ENCODE results near the gene PRPF39. TPM values are rescaled to one million over a fixed set of nuclear protein-coding genes. Genes with fewer than 3 reads are reported as not detected.

Gene PRPF39
- total and polyA plus RNA-seq, 2 of the 13 experiments (the other 11 are each of a cell fraction or from before 2014, with no cell fraction given): 44.2 to 65.0 TPM

DNA sequence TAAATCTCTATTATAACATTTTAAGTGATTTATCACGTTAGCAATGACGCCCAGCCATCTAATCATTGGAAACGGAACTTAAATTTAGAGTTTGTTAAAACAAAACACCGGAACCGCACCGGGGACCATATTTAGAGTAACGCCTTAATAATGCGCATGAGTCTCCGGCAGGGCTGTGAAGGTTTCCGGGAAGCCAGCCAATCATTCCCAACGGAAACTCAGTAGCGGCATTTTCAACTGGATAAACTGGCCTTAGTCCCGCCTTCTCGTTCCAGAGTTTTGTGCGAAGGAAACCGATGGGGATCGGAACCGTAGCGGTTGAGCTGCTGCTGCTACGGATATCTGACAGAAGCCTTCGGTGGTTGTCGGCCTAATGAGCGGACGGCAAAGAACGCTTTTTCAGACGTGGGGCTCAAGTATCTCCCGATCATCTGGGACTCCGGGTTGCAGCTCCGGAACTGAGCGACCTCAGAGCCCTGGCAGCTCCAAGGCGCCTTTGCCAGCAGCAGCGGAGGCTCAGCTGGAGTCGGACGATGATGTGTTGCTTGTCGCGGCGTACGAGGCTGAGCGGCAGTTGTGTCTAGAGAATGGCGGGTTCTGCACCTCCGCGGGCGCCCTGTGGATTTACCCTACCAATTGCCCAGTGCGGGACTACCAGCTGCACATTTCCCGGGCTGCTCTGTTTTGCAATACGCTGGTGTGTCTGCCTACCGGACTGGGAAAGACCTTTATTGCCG lies 51.9 kb downstream of the PRPF39 start, which contains the start of gene FANCM (continued):
- 0 out of 2 replicates have a peak, but pooled peaks have one; percentile 33 for TF ChIP-seq FOSL2 (CRISPR knock-in tag; IDR thresholded peaks at IDR 0.05)
- no peak for TF ChIP-seq TEAD2 (CRISPR knock-in tag; IDR thresholded peaks at IDR 0.05)
- TF ChIP-seq, protein P1, sequence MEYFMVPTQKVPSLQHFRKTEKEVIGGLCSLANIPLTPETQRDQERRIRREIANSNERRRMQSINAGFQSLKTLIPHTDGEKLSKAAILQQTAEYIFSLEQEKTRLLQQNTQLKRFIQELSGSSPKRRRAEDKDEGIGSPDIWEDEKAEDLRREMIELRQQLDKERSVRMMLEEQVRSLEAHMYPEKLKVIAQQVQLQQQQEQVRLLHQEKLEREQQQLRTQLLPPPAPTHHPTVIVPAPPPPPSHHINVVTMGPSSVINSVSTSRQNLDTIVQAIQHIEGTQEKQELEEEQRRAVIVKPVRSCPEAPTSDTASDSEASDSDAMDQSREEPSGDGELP (IDR thresholded peaks at IDR 0.05; ENCODE audit: borderline replicate concordance, low read depth): peak; percentile 33; the same call in 1 of the 2 replicates
- no peak for TF ChIP-seq NFIB (CRISPR knock-in tag; IDR thresholded peaks at IDR 0.05; ENCODE audit: borderline replicate concordance)
- TF ChIP-seq ZFP41 (CRISPR knock-in tag; IDR thresholded peaks at IDR 0.05; ENCODE audit: borderline replicate concordance): no peak
- TF ChIP-seq, protein P2, sequence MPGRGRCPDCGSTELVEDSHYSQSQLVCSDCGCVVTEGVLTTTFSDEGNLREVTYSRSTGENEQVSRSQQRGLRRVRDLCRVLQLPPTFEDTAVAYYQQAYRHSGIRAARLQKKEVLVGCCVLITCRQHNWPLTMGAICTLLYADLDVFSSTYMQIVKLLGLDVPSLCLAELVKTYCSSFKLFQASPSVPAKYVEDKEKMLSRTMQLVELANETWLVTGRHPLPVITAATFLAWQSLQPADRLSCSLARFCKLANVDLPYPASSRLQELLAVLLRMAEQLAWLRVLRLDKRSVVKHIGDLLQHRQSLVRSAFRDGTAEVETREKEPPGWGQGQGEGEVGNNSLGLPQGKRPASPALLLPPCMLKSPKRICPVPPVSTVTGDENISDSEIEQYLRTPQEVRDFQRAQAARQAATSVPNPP (CRISPR knock-in tag; IDR thresholded peaks at IDR 0.05): peak; percentile 38; the same call in 1 of the 2 replicates
- TF ChIP-seq HNRNPK (IDR thresholded peaks at IDR 0.05; ENCODE audit: low read depth, low read length, poor library complexity, severe bottlenecking): no peak
- no peak for TF ChIP-seq ZNF780A (CRISPR knock-in tag; IDR thresholded peaks at IDR 0.05)
- TF ChIP-seq, protein P3, sequence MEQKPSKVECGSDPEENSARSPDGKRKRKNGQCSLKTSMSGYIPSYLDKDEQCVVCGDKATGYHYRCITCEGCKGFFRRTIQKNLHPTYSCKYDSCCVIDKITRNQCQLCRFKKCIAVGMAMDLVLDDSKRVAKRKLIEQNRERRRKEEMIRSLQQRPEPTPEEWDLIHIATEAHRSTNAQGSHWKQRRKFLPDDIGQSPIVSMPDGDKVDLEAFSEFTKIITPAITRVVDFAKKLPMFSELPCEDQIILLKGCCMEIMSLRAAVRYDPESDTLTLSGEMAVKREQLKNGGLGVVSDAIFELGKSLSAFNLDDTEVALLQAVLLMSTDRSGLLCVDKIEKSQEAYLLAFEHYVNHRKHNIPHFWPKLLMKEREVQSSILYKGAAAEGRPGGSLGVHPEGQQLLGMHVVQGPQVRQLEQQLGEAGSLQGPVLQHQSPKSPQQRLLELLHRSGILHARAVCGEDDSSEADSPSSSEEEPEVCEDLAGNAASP (CRISPR knock-in tag; IDR thresholded peaks at IDR 0.05; ENCODE audit: borderline replicate concordance): no peak
- TF ChIP-seq KMT2B (CRISPR knock-in tag; IDR thresholded peaks at IDR 0.05): peak; percentile 95
- no peak; the same call in 1 of the 2 replicates for TF ChIP-seq NFE2L1 (CRISPR knock-in tag; IDR thresholded peaks at IDR 0.05; ENCODE audit: borderline replicate concordance)
- TF ChIP-seq MAF1 (CRISPR knock-in tag; IDR thresholded peaks at IDR 0.05; ENCODE audit: borderline replicate concordance): no peak
- TF ChIP-seq, protein P4, sequence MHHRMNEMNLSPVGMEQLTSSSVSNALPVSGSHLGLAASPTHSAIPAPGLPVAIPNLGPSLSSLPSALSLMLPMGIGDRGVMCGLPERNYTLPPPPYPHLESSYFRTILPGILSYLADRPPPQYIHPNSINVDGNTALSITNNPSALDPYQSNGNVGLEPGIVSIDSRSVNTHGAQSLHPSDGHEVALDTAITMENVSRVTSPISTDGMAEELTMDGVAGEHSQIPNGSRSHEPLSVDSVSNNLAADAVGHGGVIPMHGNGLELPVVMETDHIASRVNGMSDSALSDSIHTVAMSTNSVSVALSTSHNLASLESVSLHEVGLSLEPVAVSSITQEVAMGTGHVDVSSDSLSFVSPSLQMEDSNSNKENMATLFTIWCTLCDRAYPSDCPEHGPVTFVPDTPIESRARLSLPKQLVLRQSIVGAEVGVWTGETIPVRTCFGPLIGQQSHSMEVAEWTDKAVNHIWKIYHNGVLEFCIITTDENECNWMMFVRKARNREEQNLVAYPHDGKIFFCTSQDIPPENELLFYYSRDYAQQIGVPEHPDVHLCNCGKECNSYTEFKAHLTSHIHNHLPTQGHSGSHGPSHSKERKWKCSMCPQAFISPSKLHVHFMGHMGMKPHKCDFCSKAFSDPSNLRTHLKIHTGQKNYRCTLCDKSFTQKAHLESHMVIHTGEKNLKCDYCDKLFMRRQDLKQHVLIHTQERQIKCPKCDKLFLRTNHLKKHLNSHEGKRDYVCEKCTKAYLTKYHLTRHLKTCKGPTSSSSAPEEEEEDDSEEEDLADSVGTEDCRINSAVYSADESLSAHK (CRISPR knock-in tag; IDR thresholded peaks at IDR 0.05; ENCODE audit: borderline replicate concordance): no peak
- TF ChIP-seq ZNF773 (CRISPR knock-in tag; IDR thresholded peaks at IDR 0.05; ENCODE audit: borderline replicate concordance): no peak
- TF ChIP-seq HES4 (CRISPR knock-in tag; IDR thresholded peaks at IDR 0.05; ENCODE audit: borderline replicate concordance): no peak
- TF ChIP-seq, protein P5, sequence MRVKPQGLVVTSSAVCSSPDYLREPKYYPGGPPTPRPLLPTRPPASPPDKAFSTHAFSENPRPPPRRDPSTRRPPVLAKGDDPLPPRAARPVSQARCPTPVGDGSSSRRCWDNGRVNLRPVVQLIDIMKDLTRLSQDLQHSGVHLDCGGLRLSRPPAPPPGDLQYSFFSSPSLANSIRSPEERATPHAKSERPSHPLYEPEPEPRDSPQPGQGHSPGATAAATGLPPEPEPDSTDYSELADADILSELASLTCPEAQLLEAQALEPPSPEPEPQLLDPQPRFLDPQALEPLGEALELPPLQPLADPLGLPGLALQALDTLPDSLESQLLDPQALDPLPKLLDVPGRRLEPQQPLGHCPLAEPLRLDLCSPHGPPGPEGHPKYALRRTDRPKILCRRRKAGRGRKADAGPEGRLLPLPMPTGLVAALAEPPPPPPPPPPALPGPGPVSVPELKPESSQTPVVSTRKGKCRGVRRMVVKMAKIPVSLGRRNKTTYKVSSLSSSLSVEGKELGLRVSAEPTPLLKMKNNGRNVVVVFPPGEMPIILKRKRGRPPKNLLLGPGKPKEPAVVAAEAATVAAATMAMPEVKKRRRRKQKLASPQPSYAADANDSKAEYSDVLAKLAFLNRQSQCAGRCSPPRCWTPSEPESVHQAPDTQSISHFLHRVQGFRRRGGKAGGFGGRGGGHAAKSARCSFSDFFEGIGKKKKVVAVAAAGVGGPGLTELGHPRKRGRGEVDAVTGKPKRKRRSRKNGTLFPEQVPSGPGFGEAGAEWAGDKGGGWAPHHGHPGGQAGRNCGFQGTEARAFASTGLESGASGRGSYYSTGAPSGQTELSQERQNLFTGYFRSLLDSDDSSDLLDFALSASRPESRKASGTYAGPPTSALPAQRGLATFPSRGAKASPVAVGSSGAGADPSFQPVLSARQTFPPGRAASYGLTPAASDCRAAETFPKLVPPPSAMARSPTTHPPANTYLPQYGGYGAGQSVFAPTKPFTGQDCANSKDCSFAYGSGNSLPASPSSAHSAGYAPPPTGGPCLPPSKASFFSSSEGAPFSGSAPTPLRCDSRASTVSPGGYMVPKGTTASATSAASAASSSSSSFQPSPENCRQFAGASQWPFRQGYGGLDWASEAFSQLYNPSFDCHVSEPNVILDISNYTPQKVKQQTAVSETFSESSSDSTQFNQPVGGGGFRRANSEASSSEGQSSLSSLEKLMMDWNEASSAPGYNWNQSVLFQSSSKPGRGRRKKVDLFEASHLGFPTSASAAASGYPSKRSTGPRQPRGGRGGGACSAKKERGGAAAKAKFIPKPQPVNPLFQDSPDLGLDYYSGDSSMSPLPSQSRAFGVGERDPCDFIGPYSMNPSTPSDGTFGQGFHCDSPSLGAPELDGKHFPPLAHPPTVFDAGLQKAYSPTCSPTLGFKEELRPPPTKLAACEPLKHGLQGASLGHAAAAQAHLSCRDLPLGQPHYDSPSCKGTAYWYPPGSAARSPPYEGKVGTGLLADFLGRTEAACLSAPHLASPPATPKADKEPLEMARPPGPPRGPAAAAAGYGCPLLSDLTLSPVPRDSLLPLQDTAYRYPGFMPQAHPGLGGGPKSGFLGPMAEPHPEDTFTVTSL (CRISPR knock-in tag; IDR thresholded peaks at IDR 0.05; ENCODE audit: borderline replicate concordance): no peak
- no peak for TF ChIP-seq SKI (IDR thresholded peaks at IDR 0.05; ENCODE audit: partially characterized antibody)

Data from HepG2 (cell line).